GM19023 (cell line): ENCODE data around the gene RPP25.
"Not testable (repeated sequence)": the region's sequence is repeated elsewhere in the genome, so short reads cannot be mapped to it uniquely, and the experiment has no call there.

Experiments
- ATAC-seq: cut with Tn5 transposase; IDR thresholded peaks from one replicate; pipeline ENCODE4 v1.9.1; 2021; ENCODE audit warnings: mild to moderate bottlenecking, moderate library complexity; ENCODE audit not compliant: unreplicated experiment

RPP25 gene

GRCh38 chr15:74963213-74963612 lies 6.6 kb upstream of the RPP25 start:
- ATAC-seq, result no peak

- ATAC-seq, result no peak
Measured at GRCh38 chr15:74962671-74963070, 6.1 kb upstream of the RPP25 start.

GRCh38 chr15:74962219-74962618 lies 5.6 kb upstream of the RPP25 start:
- no peak for ATAC-seq

GRCh38 chr15:74961616-74962015 lies 5.0 kb upstream of the RPP25 start:
- no peak for ATAC-seq

- no peak for ATAC-seq
Measured at GRCh38 chr15:74960995-74961588, 4.5 kb upstream of the RPP25 start.

- no peak for ATAC-seq
Measured at GRCh38 chr15:74960286-74960685, 3.7 kb upstream of the RPP25 start.

- no peak for ATAC-seq
Measured at GRCh38 chr15:74959586-74959939, 3.0 kb upstream of the RPP25 start.

GRCh38 chr15:74958908-74959585 lies 2.5 kb upstream of the RPP25 start:
- ATAC-seq, result no peak

GRCh38 chr15:74958320-74958907 lies 1.8 kb upstream of the RPP25 start:
- ATAC-seq, result no peak

GRCh38 chr15:74957476-74958035 lies 984 bp upstream of the RPP25 start:
- ATAC-seq, result no peak

- peak; percentile 40 for ATAC-seq
Measured at GRCh38 chr15:74955796-74956647, 550 bp downstream of the RPP25 start.

- no peak for ATAC-seq
Measured at GRCh38 chr15:74955017-74955416, 1.6 kb downstream of the RPP25 start.

GRCh38 chr15:74954515-74954914 lies 2.1 kb downstream of the RPP25 start:
- ATAC-seq, result no peak

- ATAC-seq, result no peak
Measured at GRCh38 chr15:74951006-74951405, 5.6 kb downstream of the RPP25 start.

GRCh38 chr15:74950078-74950908 lies 6.3 kb downstream of the RPP25 start:
- ATAC-seq, result no peak

- ATAC-seq, result peak; percentile 93
Measured at GRCh38 chr15:74937590-74938371, 18.8 kb downstream of the RPP25 start, which contains the start of gene COX5A. COX5A (minus strand) TSS chr15:74938073; CDS start chr15:74938014, 59 bp downstream.

GRCh38 chr15:74937272-74937589 lies 19.3 kb downstream of the RPP25 start:
- ATAC-seq, result no peak

GRCh38 chr15:74935193-74935592 lies 21.4 kb downstream of the RPP25 start:
- ATAC-seq, result not testable (repeated sequence)

- no peak for ATAC-seq
Measured at GRCh38 chr15:74933573-74933972, 23.0 kb downstream of the RPP25 start.

- no peak for ATAC-seq
Measured at GRCh38 chr15:74928771-74929198, 27.8 kb downstream of the RPP25 start.
